Measurements from ENCODE around the gene WRNIP1. TPM values are rescaled to one million over a fixed set of nuclear protein-coding genes. Genes with fewer than 3 reads are reported as not detected.

WRNIP1 gene
- total RNA-seq, 1 experiment from 2014 or later = 78.8 TPM

DNA sequence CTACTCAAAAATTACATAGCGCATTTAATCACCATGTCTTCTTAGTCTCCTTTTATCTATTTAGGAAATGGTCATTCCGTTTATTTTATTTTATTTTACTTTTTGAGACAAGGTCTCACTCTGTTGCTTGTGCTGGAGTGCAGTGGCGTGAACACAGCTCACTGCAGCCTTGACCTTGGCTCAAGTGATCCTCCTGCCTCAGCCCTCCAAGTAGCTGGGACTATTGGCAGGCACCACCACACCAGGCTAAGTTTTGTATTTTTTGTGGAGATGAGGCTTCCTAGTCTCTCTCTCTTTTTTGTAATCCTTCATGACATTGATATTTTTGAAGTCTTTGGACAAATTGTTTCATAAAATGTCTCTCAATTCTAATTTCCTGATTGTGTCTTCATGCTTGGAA, 9.7 kb upstream of the WRNIP1 start (continued):
- TF ChIP-seq TCF7L2 (IDR thresholded peaks at IDR 0.05; ENCODE audit: borderline replicate concordance, extremely low read depth, insufficient read depth, insufficient read length) = no peak
- TF ChIP-seq ELF1 (IDR thresholded peaks at IDR 0.05; ENCODE audit: borderline replicate concordance, low read depth) = no peak
- TF ChIP-seq EZH2 (IDR thresholded peaks at IDR 0.05) = no peak

DNA sequence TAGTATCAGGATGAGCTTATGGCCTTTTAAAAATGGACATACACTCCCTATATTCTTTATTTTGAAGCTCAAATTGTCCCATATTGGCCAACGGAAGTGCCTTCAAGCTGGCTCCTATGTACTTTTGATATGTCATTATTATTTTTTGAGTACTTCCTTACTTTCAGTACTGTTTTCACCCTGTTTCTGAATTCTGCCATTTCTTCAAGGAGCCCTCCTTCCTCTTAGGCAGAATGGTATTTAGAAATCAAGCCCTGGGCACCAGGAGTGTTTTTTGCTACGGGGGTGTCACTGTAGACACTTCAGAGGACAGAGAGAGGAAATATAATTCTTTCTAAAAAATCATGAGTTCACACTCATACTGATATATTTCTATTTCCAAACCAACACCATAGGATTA, 9.0 kb upstream of the WRNIP1 start:
- ATAC-seq = no peak
- H3K9me2 ChIP-seq (ENCODE audit: insufficient read depth) = no peaks in the 10 kb centered on the region
- no TSS peak for BruUV-seq (replicated peaks)

More for the DNA sequence above, 9.0 kb upstream of the WRNIP1 start:
- DNase-seq (ENCODE audit: low read depth, low spot score) = no peak
- H3K27ac ChIP-seq (ENCODE audit: low read depth, low read length) = no peak overlapping the region
- no peak overlapping the region for H3K4me2 ChIP-seq (ENCODE audit: low read length)
- intact Hi-C loops (cut with micrococcal nuclease) = no loop called here
- H3K4me3 ChIP-seq (replicated peaks in 1 of 2; ENCODE audit: low read depth in 1 of 2, low read length in 2 of 2) = no peak overlapping the region
- no peaks in the 10 kb centered on the region; a peak in 1 of 4 replicates for H3K9me3 ChIP-seq (ENCODE audit: control insufficient read depth in 1 of 2, insufficient read depth in 1 of 2, low read depth in 1 of 2, low read length in 2 of 2)
- H3K36me3 ChIP-seq (ENCODE audit: control insufficient read depth in 1 of 2, insufficient read depth in 2 of 2, low read length in 2 of 2) = no peaks in the 10 kb centered on the region
- no peaks in the 10 kb centered on the region for H3K79me2 ChIP-seq (ENCODE audit: insufficient read depth, low read length)
- peaks cover 3 to 4% of the 10 kb centered on the region in 2 experiments; a peak in 2 of 4 replicates for H3K4me1 ChIP-seq (ENCODE audit: control insufficient read depth in 1 of 2, insufficient read depth in 2 of 2, low read length in 2 of 2)
- no peak overlapping the region for H3K9ac ChIP-seq (ENCODE audit: low read length)
- H3K27me3 ChIP-seq (ENCODE audit: insufficient read depth, low read length) = no peaks in the 10 kb centered on the region
- ChIA-PET RAD21 (ENCODE audit: low non-redundant PET in 1 of 2, low total read pairs in 2 of 2, uncharacterized antibody in 2 of 2, unreplicated experiment in 2 of 2) (no interaction called here), CTCF (interaction anchor here (1.0 kb wide), 1 partner anchor 18 kb away, joined by 4 read pairs; no protein-coding TSS in a partner anchor), POLR2A (no interaction called here)
- TF ChIP-seq, protein P1, sequence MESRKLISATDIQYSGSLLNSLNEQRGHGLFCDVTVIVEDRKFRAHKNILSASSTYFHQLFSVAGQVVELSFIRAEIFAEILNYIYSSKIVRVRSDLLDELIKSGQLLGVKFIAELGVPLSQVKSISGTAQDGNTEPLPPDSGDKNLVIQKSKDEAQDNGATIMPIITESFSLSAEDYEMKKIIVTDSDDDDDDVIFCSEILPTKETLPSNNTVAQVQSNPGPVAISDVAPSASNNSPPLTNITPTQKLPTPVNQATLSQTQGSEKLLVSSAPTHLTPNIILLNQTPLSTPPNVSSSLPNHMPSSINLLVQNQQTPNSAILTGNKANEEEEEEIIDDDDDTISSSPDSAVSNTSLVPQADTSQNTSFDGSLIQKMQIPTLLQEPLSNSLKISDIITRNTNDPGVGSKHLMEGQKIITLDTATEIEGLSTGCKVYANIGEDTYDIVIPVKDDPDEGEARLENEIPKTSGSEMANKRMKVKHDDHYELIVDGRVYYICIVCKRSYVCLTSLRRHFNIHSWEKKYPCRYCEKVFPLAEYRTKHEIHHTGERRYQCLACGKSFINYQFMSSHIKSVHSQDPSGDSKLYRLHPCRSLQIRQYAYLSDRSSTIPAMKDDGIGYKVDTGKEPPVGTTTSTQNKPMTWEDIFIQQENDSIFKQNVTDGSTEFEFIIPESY (IDR thresholded peaks at IDR 0.05; ENCODE audit: extremely low read depth, insufficient replicate concordance, low read length) = no peak
- no peak for TF ChIP-seq EZH2 (IDR thresholded peaks at IDR 0.05)
- TF ChIP-seq, protein P2, sequence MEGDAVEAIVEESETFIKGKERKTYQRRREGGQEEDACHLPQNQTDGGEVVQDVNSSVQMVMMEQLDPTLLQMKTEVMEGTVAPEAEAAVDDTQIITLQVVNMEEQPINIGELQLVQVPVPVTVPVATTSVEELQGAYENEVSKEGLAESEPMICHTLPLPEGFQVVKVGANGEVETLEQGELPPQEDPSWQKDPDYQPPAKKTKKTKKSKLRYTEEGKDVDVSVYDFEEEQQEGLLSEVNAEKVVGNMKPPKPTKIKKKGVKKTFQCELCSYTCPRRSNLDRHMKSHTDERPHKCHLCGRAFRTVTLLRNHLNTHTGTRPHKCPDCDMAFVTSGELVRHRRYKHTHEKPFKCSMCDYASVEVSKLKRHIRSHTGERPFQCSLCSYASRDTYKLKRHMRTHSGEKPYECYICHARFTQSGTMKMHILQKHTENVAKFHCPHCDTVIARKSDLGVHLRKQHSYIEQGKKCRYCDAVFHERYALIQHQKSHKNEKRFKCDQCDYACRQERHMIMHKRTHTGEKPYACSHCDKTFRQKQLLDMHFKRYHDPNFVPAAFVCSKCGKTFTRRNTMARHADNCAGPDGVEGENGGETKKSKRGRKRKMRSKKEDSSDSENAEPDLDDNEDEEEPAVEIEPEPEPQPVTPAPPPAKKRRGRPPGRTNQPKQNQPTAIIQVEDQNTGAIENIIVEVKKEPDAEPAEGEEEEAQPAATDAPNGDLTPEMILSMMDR (IDR thresholded peaks at IDR 0.05 in 2 of 3, conservative IDR thresholded peaks at IDR 0.05 in 1 of 3; ENCODE audit: borderline replicate concordance in 1 of 3, insufficient read depth in 1 of 3, low read depth in 2 of 3, low read length in 2 of 3) = no peak
- TF ChIP-seq, protein P3, sequence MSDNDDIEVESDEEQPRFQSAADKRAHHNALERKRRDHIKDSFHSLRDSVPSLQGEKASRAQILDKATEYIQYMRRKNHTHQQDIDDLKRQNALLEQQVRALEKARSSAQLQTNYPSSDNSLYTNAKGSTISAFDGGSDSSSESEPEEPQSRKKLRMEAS (IDR thresholded peaks at IDR 0.05) = no peak
- H2AFZ ChIP-seq (ENCODE audit: low read depth, low read length, poor library complexity, severe bottlenecking) = no peak overlapping the region
- no peaks in the 10 kb centered on the region for H4K20me1 ChIP-seq (ENCODE audit: insufficient read depth)

Measured in HCT116 (cell line).